ENCODE data around the gene TBCEL.
"Not testable (repeated sequence)": the region's sequence is repeated elsewhere in the genome, so short reads cannot be mapped to it uniquely, and the experiment has no call there.

TBCEL gene

GRCh38 chr11:121029813-121030445 lies 6.0 kb downstream of the TBCEL start:
- DNase-seq = no peak

DNA sequence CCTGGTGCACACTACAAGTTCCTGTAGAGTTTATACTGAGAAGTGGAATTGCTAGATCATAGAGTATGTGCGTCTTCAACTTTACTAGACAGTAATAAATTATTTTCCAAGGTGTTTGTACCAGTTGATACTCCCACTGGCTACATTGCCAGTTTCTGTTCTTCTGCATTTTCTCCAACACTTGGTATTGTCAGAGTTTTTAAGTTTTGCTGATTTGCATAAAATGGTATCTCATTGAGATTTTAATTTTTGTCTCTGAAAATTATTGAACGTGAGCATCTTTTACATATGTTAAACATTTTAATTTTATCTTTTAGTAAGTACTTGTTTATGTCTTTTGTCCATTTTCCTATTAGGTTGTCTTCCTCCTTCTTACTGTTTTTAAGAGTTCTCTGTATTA lies 7.3 kb downstream of the TBCEL start:
- no peak for DNase-seq

DNA sequence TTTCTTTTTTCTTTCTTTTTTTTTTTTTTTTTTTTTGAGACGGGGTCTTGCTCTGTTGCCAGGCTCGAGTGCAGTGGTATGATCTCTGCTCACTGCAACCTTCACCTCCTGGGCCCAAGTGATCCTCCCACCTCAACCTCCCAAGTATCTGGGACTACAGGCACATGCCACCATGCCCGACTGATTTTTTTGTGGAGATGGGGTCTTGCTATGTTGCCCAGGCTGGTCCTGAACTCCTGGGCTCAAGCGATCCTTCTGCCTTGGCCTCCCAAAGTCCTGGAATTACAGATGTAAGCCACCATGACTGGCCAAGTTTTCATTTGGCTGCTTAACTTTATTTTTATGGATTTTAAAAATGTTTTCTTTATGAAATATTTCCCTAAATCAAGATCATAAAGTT lies 7.7 kb downstream of the TBCEL start:
- DNase-seq = not testable (repeated sequence)

DNA sequence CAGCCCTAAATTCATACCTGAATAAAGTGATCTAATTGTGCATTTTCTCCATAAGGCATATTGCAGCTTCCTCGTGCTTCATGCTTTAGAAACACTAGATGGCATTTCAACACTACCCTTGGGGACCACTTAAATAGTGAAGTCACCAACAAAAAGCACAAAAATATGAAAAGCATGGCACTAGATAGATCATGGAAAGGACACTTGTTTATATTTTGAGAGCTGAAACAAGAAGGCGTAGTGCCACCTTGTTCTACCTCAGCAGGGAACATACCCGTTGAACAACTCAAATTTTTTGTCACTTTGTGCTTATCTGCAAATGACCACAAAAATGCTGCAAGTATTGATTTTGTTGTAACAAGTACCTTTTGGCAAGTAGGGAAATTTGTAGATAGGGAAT lies 8.6 kb downstream of the TBCEL start:
- no peak for DNase-seq

- no peak for DNase-seq
These were observed 9.7 kb downstream of the TBCEL start for GRCh38 chr11:121033635-121034034.

- no peak for DNase-seq
These were observed 11.4 kb downstream of the TBCEL start for GRCh38 chr11:121035169-121035755.

DNA sequence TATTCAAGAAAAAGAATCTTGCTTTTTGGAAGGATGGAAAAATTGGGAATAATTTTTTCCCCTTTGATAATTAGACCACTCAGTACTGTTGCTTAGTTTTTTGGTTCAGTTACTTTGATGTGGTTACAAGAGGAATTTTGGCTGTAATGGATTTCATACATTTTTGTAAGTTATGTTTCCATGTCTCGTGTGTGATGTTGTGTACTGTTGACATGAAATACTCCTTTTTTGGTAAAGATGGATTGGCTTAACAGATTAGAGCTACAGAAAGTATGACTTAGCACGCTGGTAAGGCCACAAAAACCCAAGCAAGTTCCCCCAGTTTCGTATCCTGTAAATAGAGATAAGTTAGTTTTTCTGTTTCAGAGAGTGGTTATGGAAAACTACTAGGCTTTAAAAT lies 11.9 kb downstream of the TBCEL start:
- DNase-seq = no peak

DNA sequence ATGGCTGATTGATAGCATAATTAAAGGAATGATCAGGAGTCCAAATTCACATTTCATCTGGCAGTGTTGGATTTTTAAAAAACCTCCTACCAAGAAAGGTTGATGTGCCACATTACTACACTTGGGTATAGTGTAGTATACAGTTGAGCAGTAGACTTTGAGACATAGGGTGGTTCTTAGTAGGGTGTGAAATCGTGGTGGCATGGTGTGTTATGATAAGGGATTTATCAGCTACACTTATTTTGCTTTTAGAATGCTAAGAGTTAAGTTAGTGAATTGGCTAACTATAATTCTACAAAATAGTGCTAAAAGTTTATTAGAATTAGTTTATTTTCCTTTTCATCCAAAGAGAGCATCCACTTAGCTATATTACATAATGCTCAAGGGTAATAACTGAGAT lies 13.1 kb downstream of the TBCEL start:
- no peak for DNase-seq

DNA sequence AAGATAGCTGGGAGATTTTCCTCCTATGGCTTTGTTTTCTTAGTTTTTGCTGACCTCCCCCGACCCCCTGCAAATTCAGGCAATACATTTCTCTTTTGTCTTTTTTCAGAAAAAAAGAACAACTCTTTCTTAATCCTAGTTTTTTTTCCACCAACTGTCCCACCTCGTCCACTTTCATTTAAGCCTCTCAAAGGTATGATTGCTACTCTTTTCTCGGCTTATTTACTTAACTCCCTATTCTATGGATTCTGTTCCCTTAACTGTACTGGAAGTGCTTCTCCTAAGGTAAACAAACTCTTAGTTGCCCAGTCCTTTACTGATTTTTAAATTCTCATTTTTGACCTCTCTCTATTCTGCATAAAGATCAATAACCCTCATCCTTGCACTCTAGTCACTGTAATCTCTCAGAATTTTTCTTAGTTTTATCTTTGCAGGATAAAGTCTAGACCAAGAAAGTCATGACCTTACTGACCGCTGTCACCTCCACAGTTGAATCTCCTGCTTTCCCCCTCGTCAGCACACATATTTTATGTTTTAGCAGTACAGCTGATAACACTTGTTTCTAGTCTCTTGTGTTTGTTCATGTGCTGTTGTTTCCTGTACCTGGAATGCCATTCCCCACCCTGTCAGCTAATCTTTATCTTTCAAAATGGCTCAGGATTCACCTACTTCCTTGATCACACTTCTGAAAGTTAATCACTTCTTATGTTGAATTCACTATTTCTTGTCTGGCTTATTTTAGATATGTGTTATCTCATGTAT lies 14.9 kb downstream of the TBCEL start:
- DNase-seq = no peak

GRCh38 chr11:121039971-121040613 lies 16.2 kb downstream of the TBCEL start:
- DNase-seq = no peak

- DNase-seq = no peak
These were observed 16.7 kb downstream of the TBCEL start for GRCh38 chr11:121040614-121041002.

DNA sequence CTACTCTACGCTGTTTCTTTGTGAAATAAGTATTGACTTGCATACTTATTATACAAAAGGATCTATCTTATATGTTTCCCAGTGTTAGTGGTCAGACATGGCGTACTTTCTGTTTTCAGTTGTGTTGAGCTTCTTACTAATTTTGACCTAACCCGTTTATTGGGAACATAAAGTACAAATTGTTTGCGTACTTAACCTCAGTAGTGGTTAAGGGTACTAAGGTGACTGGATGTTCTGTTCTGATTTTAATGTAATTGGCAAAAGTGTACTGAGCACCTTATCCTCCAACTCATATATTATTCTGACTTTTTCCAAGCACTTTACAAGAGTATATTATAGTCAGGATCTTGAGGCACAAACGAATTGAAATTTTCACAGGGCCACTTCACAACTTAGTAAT lies 17.2 kb downstream of the TBCEL start:
- no peak for DNase-seq

DNA sequence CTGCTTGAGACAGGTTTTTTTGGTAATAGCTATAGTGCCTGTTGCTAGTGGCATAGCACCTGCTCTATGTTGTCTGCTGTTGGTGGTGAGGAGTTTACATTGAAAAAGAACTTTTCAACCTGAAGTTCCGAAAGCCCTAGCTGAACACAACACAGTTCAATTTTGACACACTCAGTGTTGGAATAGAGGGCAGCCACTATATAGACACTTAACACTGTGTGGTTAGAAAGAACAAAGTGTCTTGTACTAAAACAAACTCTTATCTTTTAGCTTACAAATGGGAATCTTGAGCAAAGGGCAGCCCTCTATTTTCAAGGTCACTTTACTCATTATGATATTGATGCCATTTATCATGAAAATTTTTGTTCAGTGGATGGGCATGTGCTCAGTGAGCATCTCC lies 18.4 kb downstream of the TBCEL start:
- no peak for DNase-seq

- DNase-seq = no peak
These were observed 24.0 kb downstream of the TBCEL start for GRCh38 chr11:121047926-121048325.

GRCh38 chr11:121048464-121049233 lies 24.7 kb downstream of the TBCEL start:
- DNase-seq = no peak

DNA sequence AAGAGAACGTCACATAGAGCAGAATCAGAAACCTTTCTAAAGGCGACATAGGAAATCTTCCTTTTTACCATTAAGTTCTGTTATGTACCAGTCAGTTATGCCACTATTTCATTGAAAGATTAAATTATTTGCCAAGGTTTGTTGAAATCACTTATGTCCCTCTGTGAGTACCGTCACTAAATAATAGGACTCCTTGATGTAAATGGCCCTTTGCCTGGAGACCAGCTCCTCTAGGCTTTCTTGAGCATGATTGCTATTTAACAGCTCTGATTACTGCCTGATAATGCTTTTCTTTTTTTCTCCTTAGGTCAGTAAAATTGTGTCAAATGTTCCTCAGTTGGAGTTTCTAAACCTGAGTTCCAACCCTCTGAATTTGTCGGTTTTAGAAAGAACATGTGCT lies 29.3 kb downstream of the TBCEL start:
- DNase-seq = no peak

GRCh38 chr11:121054266-121054665 lies 30.4 kb downstream of the TBCEL start:
- no peak for DNase-seq

- no peak for DNase-seq
These were observed 31.2 kb downstream of the TBCEL start for GRCh38 chr11:121055076-121055475.

DNA sequence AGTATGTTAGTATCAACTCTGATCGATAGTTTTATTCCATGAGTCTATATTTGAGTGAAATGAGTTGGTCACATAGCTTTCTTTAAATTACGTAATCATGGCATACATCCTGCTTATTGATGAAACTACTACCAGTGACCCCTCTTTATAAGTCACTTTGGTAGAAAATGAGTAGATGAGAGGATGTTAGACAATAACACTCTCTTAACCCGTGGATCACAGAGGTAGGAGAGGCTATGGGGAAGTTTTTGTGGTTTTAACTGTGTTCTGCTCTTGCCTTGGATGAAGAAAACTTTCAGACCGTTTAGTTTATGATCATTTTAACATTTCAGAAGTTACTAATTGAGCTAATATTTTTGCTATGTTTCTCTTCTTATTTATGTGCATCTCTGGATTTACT lies 34.0 kb downstream of the TBCEL start:
- DNase-seq = no peak

DNA sequence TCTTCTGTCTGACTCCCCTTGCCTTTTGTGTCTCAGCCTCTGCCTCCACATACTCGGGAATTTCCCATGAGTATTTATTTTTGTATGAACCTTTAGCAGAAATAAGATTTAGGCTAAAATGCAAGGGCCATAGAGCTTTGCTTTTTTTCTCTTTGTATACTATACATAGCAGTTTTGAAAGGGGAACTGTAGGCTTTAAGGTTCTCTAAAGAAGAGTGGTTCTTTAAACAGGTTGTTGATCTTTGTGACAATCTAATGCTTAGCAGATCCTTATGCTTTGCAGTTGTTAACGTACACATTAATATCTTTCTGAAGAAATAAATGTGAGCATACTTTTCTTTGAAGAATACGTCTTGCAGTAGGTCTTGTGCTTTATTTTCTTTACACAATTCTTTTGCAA lies 35.0 kb downstream of the TBCEL start:
- no peak for DNase-seq

DNA sequence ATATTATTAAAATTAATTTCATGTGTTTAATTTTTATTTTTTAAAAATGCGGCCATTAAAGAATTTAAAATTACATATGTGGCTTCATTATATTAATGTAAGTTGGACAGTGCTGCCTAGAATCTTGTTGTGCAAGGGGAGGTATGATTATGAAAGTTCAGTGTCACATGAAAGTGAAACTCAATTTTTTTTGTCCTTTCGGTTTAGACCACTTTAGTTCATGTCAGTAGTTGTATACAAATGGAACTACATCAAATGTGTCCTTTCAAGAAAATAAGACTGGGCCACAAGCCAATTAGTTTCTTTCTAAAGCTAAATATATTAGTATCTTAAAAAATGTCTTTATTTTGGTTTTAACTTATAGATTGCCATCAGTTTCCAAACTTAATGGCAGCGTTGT lies 35.7 kb downstream of the TBCEL start:
- no peak for DNase-seq

DNA sequence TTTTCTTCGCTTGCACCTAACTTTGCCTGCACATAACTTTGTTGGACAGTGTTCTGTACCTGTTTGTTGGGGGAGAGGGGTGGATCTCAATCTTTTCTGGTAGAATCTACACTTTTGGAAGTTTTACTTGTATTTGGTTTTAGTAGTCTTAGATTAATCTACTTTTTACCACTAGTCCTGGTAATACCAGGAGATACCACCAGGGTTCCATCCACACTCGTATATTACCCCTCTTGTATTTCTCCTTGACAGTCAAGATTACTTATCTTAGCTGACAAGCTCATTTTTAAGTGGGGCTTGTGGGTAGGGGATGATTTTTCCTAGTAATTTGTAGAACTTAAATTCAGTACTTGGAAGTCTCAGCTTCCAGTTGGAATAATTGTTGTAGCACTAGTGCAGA lies 39.8 kb downstream of the TBCEL start:
- no peak for DNase-seq

- no peak for DNase-seq
These were observed 42.7 kb downstream of the TBCEL start for GRCh38 chr11:121066623-121067022.
